ENCODE measurements around the gene MTMR11.

DNA sequence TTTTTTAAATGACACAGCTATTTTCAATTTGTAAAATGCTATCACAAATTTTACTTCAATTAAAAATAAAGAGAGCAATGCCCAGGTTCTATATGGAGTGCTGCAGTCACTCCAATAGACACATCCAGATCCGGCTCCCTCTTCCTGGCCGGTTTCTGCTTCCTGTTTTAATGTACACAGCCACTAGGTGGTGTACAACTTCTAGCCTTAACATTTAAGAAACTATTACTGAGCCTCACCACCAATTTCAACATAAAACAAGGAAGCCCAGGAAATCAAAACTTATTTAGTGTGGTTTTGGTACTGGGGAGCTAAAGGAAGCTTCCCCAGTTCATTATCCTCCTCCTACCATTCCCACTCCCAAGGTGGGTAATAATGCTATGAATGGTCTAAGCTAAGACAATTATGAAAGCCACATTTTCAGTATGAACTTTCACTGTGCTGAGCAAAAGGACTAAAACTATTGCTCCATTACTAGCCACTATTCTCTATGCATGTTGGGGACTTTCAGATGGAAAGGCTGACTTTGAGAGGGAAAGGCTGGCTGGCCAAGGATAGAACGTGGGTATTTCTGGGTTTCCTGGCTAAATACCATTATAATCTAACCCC, 25.5 kb upstream of the MTMR11 start:
- TF ChIP-seq RARB (CRISPR knock-in tag; IDR thresholded peaks at IDR 0.05) (no peak), ZNF8 (CRISPR knock-in tag; IDR thresholded peaks at IDR 0.05) (no peak), TOX (CRISPR knock-in tag; IDR thresholded peaks at IDR 0.05; ENCODE audit: borderline replicate concordance) (no peak)
